Lung (tissue), 12 donors: ENCODE measurements around the gene TMEM131. TPM values are rescaled to one million over a fixed set of nuclear protein-coding genes. Genes with fewer than 3 reads are reported as not detected.
A peak's percentile ranks its signal among the peaks of the same experiment; 100 is the strongest.

ENCODE experiments used
- ATAC-seq: fragments of 200-7000 bp; cut with Tn5 transposase; one replicate; pipeline ENCODE4 v1.9.1; 2020; ENCODE audit warnings: moderate number of reproducible peaks; ENCODE audit not compliant: insufficient read depth, low FRiP score
- DNase-seq, 3 donors: peaks; one replicate each; pipeline ENCODE4 v3.0.0-alpha.2; 2013 to 2017
- H3K27ac ChIP-seq, 2 donors: one replicate each; pipeline ENCODE4 v1.5.1; 2013; ENCODE audit warnings: mild to moderate bottlenecking in 2 of 2, moderate library complexity in 2 of 2, control low read depth in 1 of 2, inconsistent platforms in 1 of 2, low read depth in 1 of 2, low read length in 1 of 2
- H3K27me3 ChIP-seq, 3 donors: one replicate each; pipeline ENCODE4 v1.5.1; 2013; ENCODE audit warnings: low read length in 2 of 3; ENCODE audit not compliant: control insufficient read depth in 3 of 3, insufficient read depth in 3 of 3
- H3K36me3 ChIP-seq, 4 donors: one replicate each; pipeline ENCODE4 v1.5.1; 2013; ENCODE audit warnings: low read length in 4 of 4, mild to moderate bottlenecking in 1 of 4, moderate library complexity in 1 of 4; ENCODE audit not compliant: control insufficient read depth in 4 of 4, insufficient read depth in 4 of 4
- H3K4me1 ChIP-seq, 5 donors: one replicate each; pipeline ENCODE4 v1.5.1; 2013; ENCODE audit warnings: low read length in 5 of 5, mild to moderate bottlenecking in 2 of 5, moderate library complexity in 1 of 5; ENCODE audit not compliant: control insufficient read depth in 5 of 5, insufficient read depth in 5 of 5
- H3K4me3 ChIP-seq: one replicate; pipeline ENCODE4 v1.5.1; 2013; ENCODE audit warnings: mild to moderate bottlenecking, control low read depth, moderate library complexity
- H3K9ac ChIP-seq, 2 donors: one replicate each; pipeline ENCODE4 v1.5.1; 2013; ENCODE audit warnings: low read length in 2 of 2, control low read depth in 1 of 2; ENCODE audit not compliant: insufficient read depth in 1 of 2
- H3K9me3 ChIP-seq, 4 donors: one replicate each; pipeline ENCODE4 v1.5.1; 2013; ENCODE audit warnings: low read length in 3 of 4, mild to moderate bottlenecking in 1 of 4, moderate library complexity in 1 of 4; ENCODE audit not compliant: control insufficient read depth in 4 of 4, insufficient read depth in 3 of 4
- CTCF ChIP-seq: IDR thresholded peaks from 2 replicates; pipeline ENCODE4 v1.5.1; 2012; ENCODE audit warnings: mild to moderate bottlenecking; ENCODE audit errors: control extremely low read depth, extremely low read depth
- WGBS, 2 donors: extraction: QIAGEN DNeasy Blood & Tissue Kit; methylation state at CpG; one replicate each; pipeline ENCODE4 v1.1.7; 2013; 5-methylcytosine and 5-hydroxymethylcytosine counted together
- polyA plus RNA-seq, 2 donors: library from polyadenylated mRNA; stranded (reverse); fragments of 200-250 nt; gene quantifications; one replicate each; pipeline ENCODE4 v1.2.1, GENCODE V29; 2013
- total RNA-seq, 2 donors: library from RNA; depleted of rRNA in 1 of 2; stranded (reverse); fragments of >200 nt in 1 of 2; gene quantifications; one replicate each; pipeline ENCODE4 v1.2.1, GENCODE V29; 2014 to 2021
- donor health status: control.
- donor health status: control.
- donor health status: Bipolar disorder and iron deficiency.
- donor health status: healthy.
- donor health status: DM: yes; HTN: yes; CAD: no.

TMEM131 gene
- total and polyA plus RNA-seq, 4 donors = 9.3 to 54.0 (median 23.7) TPM

GRCh38 chr2:98028101-98028561 lies 32.4 kb upstream of the TMEM131 start:
- H3K9ac ChIP-seq = no peak overlapping the region
- no peak for ATAC-seq
- no peak for TF ChIP-seq CTCF
- no peak for DNase-seq
- H3K27me3 ChIP-seq = no peaks in the 10 kb centered on the region
- WGBS, 2 donors = 89 to 91% methylated on average over 4 of the region's 4 CpGs
- no peak overlapping the region for H3K4me3 ChIP-seq
- no peaks in the 10 kb centered on the region for H3K36me3 ChIP-seq
- H3K4me1 ChIP-seq = no peaks in the 10 kb centered on the region
- peaks cover 0 to 2% (median 0%) of the 10 kb centered on the region in 4 donors for H3K9me3 ChIP-seq
- H3K27ac ChIP-seq = no peak overlapping the region

- Histone ChIP-seq H3K4me3 (no peak overlapping the region), H3K9ac (no peak overlapping the region), H3K4me1 (no peaks in the 10 kb centered on the region), H3K27me3 (no peaks in the 10 kb centered on the region), H3K36me3 (no peaks in the 10 kb centered on the region), H3K27ac (no peak overlapping the region), H3K9me3 (peaks cover 0 to 2% (median 0%) of the 10 kb centered on the region in 4 donors)
- ATAC-seq (no peak), DNase-seq (no peak)
- 84 to 94% methylated on average over 3 of the region's 3 CpGs for WGBS, 2 donors
- no peak for TF ChIP-seq CTCF
These were observed 31.8 kb upstream of the TMEM131 start for GRCh38 chr2:98027538-98027937.

GRCh38 chr2:98026927-98027522 lies 31.3 kb upstream of the TMEM131 start:
- Histone ChIP-seq H3K9ac (no peak overlapping the region), H3K27me3 (no peaks in the 10 kb centered on the region), H3K4me1 (no peaks in the 10 kb centered on the region), H3K36me3 (no peaks in the 10 kb centered on the region), H3K9me3 (peaks cover 0 to 2% (median 0%) of the 10 kb centered on the region in 4 donors), H3K27ac (no peak overlapping the region), H3K4me3 (no peak overlapping the region)
- TF ChIP-seq CTCF = no peak
- 23 to 49% methylated on average over 2 of the region's 2 CpGs for WGBS, 2 donors
- ATAC-seq (peak; percentile 27), DNase-seq (peak in 1 of 3 donors; percentile 11)

GRCh38 chr2:98026292-98026691 lies 30.5 kb upstream of the TMEM131 start:
- 63 to 76% methylated on average over 5 of the region's 5 CpGs for WGBS, 2 donors
- Histone ChIP-seq H3K4me3 (no peak overlapping the region), H3K9ac (no peak overlapping the region), H3K4me1 (no peaks in the 10 kb centered on the region), H3K27ac (no peak overlapping the region), H3K36me3 (no peaks in the 10 kb centered on the region), H3K9me3 (peaks cover 0 to 2% (median 0%) of the 10 kb centered on the region in 4 donors), H3K27me3 (no peaks in the 10 kb centered on the region)
- no peak for TF ChIP-seq CTCF
- DNase-seq (no peak), ATAC-seq (peak; percentile 27)
